GM21786 (cell line): ENCODE data around the gene LHFPL6.
A peak's percentile ranks its signal among the peaks of the same experiment; 100 is the strongest.

Experiments used
- ATAC-seq: cut with Tn5 transposase; IDR thresholded peaks from one replicate; pipeline ENCODE4 v1.9.1; 2021; ENCODE audit not compliant: unreplicated experiment

The LHFPL6 gene

GRCh38 chr13:39397226-39397895 is 205.6 kb downstream of the LHFPL6 start:
- ATAC-seq = no peak

- no peak for ATAC-seq
Measured at GRCh38 chr13:39394796-39395678, 208.0 kb downstream of the LHFPL6 start.

GRCh38 chr13:39391761-39392160 is 211.2 kb downstream of the LHFPL6 start:
- ATAC-seq = no peak

- ATAC-seq = no peak
Measured at GRCh38 chr13:39389013-39389412, 214.0 kb downstream of the LHFPL6 start.

- no peak for ATAC-seq
Measured at GRCh38 chr13:39385621-39386231, 217.3 kb downstream of the LHFPL6 start.

GRCh38 chr13:39385154-39385553 is 217.8 kb downstream of the LHFPL6 start:
- ATAC-seq = no peak

GRCh38 chr13:39381456-39381855 is 221.5 kb downstream of the LHFPL6 start:
- ATAC-seq = no peak

GRCh38 chr13:39379667-39380655 is 223.0 kb downstream of the LHFPL6 start:
- ATAC-seq = no peak

GRCh38 chr13:39379118-39379517 is 223.9 kb downstream of the LHFPL6 start:
- peak; percentile 90 for ATAC-seq

GRCh38 chr13:39378306-39378705 is 224.7 kb downstream of the LHFPL6 start:
- ATAC-seq = no peak

- ATAC-seq = no peak
Measured at GRCh38 chr13:39377699-39378098, 225.3 kb downstream of the LHFPL6 start.

GRCh38 chr13:39376076-39376475 is 226.9 kb downstream of the LHFPL6 start:
- ATAC-seq = no peak

- no peak for ATAC-seq
Measured at GRCh38 chr13:39375601-39376000, 227.4 kb downstream of the LHFPL6 start.

GRCh38 chr13:39374741-39375189 is 228.2 kb downstream of the LHFPL6 start:
- ATAC-seq = no peak

GRCh38 chr13:39373145-39373544 is 229.8 kb downstream of the LHFPL6 start:
- ATAC-seq = no peak

GRCh38 chr13:39371706-39372105 is 231.3 kb downstream of the LHFPL6 start:
- no peak for ATAC-seq

GRCh38 chr13:39370554-39370953 is 232.4 kb downstream of the LHFPL6 start:
- ATAC-seq = no peak

- no peak for ATAC-seq
Measured at GRCh38 chr13:39370048-39370447, 232.9 kb downstream of the LHFPL6 start.

GRCh38 chr13:39369161-39369890 is 233.7 kb downstream of the LHFPL6 start:
- no peak for ATAC-seq

GRCh38 chr13:39365879-39366278 is 237.1 kb downstream of the LHFPL6 start:
- no peak for ATAC-seq
